Activated CD8-positive, alpha-beta memory T cell treated with anti-CD3 and anti-CD28 coated beads, Interleukin-2, amount 50 U/mL, for 4 hours (primary cell): ENCODE results near the gene SELENOP.
"Not testable (repeated sequence)": the region's sequence is repeated elsewhere in the genome, so short reads cannot be mapped to it uniquely, and the experiment has no call there.

ENCODE experiments used
- DNase-seq: peaks from one replicate; pipeline ENCODE4 v3.0.0-alpha.2; 2020

The SELENOP gene, protein sequence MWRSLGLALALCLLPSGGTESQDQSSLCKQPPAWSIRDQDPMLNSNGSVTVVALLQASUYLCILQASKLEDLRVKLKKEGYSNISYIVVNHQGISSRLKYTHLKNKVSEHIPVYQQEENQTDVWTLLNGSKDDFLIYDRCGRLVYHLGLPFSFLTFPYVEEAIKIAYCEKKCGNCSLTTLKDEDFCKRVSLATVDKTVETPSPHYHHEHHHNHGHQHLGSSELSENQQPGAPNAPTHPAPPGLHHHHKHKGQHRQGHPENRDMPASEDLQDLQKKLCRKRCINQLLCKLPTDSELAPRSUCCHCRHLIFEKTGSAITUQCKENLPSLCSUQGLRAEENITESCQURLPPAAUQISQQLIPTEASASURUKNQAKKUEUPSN

DNA sequence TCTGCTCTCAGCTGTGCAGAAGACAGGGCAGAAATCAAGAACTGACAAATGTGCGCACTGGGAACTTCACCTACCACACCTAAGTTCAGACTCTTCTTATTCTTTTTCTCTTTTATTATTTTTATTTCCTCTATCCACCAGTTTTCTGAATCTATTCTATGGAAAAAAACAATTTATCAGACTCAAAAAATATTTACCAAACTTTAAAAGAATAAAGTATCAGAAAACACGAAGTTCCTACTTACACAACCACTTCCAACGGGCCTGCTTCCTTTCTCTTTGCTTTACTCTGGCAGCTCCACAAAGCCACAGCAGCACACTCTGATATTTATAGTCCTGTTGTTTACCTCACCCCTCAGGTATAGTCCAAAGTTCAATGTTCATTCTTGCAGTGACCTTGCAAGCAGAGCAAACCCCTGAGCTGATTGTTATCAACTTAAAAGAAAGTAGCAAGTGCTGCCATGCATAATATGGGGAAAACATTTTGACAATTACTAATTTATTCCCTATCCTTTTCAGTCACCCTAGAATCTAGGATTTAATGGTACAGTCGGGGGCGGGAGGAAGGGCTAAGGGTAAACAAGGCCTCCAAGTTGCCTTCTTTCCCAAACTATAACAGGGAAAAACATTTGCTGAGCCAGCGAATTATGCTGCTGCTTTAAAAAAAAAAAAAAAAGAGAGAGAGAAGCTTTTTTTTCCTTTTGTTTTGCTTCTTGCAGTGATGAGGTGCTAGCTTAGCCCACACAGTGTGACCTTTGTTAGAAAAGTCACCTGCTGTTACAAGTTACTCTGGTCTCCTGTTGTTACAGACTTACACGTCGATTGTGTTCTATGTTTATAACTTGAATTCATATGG, at the start of gene SELENOP:
Gene SELENOP, minus strand, starts transcription at position 302 of the 856 bp plus-strand sequence. CDS start 3,539 bp downstream, outside the sequence.
- no peak for DNase-seq

GRCh38 chr5:42858687-42859086, 47.0 kb upstream of the SELENOP start:
- DNase-seq = no peak

GRCh38 chr5:42858031-42858643, 46.4 kb upstream of the SELENOP start:
- DNase-seq = no peak

- DNase-seq = no peak
Measured at GRCh38 chr5:42855811-42856210, 44.1 kb upstream of the SELENOP start.

GRCh38 chr5:42855386-42855785, 43.7 kb upstream of the SELENOP start:
- DNase-seq = no peak

- no peak for DNase-seq
Measured at GRCh38 chr5:42854795-42855194, 43.1 kb upstream of the SELENOP start.

DNA sequence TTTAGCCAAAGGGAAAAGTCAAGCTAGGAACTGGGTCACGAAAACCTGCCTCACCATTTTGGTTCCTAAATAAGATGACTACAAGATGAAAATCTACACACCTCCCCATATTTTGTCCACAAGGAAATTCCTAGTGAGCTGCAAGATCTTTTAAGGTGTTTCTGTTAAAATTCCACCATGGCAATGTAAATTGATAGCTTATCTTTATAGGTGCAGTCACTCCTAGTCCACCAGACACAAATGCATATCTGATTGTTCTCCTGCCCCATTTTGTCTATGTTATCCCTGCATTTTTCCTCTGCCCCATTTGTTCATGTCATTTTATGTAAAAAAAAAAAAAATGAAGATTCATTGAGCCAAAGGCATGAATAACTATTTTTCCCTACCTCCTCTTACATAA, 41.1 kb upstream of the SELENOP start:
- no peak for DNase-seq

DNA sequence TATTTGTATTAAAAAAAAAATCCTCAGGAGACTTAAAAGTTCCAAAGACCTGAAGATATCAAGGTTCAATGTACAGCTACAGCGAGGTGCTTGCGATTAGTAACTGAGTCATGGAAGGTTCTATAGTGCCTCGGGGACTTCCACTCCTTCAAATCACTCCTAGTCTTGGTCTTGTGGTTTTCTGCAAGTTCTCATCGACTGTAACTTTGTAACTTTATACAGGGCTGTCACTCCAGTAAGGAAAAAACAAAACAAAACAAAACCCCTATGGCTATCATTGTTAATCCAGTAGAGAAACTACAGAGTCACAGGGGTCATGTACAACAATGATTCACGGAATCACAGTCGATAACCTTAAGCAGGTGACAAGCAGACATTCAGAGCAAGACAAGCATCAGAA, 39.8 kb upstream of the SELENOP start:
- DNase-seq = no peak

GRCh38 chr5:42848545-42848944, 36.9 kb upstream of the SELENOP start:
- no peak for DNase-seq

GRCh38 chr5:42844408-42844807, 32.7 kb upstream of the SELENOP start:
- DNase-seq = not testable (repeated sequence)

DNA sequence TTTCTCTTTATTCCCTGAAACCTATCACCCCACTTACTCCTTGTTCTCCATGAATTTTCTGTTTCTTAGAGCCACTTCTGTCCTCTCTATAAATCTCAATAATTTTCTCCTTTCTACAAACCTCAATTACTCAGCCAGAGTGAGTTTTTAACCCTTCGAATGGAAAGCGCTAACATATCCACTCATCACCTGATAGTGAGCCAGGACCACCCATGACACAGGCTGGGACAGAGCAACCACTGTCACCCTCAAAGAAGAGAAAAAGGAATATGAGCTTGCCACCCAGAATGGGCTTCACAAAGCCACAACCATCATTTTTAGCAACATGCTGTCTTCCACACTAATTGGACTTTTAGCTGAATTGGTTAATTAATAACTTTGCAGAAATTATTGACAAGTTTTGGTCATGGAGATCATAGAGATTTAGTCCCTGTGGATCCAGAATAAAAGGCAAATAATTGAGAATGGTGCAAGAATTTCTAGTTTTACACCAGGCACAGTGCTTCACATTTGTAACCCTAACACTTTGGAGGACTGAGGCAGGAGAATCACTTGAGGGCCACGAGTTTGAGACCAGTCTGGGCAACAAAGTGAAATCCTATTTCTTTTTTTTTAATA, 32.1 kb upstream of the SELENOP start:
- no peak for DNase-seq

- DNase-seq = no peak
Measured at GRCh38 chr5:42842921-42843641, 31.4 kb upstream of the SELENOP start.

DNA sequence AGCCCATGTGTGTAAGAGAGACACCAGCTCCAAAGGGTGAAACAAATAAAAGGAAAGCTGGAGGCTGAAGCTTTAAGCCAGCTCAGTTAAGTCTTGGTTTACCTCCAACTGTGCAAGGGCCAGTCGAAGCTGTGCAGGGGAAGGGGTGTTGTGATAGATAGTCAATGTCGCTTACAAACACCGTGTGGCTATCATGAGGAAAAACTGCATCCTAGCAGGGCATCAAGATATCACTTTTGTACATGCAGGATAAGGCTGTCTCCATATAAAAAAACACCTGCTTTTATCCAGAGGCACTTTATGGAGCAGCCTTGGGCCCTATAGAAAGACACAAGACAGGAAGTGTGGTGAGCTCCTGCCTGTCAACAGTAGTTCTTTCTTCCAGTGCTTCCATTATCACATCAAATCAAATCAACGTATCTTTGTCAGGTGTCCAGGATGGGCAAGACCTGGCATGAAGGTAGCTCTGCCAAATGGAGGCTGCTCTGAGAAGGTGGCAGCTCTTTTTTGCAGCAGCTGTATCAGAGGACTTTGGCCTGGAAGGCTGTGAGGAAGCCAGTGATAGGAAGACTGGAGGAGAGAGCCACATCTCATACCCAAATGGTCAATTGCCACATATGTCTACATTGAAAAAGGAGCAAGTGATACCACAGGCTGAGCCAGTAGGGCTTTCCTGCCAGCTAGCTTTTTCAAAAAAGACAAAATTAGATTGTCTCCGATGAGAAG, 29.3 kb upstream of the SELENOP start:
- no peak for DNase-seq

DNA sequence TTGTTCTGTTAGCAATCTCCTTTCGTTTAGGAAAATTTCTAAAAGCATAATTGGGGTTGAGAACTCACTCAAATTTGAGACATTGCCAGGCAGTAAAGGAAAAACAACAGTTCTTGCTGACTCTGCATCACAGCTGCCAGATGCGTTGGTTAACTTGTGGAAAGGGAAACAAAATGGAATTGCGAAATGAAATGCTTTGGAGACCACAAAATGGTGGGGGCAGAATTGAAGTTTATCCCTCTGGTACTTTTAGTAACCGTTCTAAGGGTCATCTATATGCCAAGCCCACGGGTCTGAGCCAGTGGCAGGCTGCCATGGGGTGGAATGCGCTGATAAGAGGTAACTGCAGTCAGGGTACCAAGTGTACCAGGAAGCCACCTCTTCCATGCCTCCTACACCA, 28.6 kb upstream of the SELENOP start:
- DNase-seq = no peak

- DNase-seq = no peak
Measured at GRCh38 chr5:42839196-42839595, 27.5 kb upstream of the SELENOP start.

GRCh38 chr5:42837601-42838000, 25.9 kb upstream of the SELENOP start:
- DNase-seq = no peak

DNA sequence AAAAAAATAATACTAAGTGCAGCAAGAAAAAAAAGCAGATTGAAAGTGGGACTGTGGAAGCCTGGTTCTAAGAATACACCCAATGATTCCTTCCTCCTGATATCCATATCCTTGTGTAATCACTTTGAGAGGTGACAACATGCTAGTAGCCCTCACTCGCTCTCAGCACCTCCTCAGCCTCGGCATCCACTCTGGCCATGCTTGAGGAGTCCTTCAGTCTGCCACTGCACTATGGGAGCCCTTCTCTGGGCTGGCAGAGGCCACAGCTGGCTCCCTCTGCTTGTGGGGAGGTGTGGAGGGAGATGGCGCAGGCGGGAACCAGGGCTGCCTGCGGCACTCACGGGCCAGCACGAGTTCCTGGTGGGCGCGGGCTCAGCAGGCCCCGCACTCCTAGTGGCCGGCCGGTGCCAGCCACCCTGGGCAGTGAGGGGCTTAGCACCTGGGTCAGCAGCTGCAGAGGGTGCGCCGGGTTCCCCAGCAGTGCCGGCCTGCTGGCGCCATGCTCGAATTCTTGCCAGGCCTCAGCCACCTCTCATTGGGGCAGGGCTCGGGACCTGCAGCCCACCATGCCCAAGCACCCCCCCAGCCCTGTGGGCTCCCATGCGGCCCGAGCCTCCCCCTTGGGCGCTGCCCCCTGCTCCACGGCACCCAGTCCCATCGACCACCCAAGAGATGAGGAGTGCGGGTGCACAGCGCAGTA, 24.5 kb upstream of the SELENOP start:
- no peak for DNase-seq

GRCh38 chr5:42832060-42832459, 20.4 kb upstream of the SELENOP start:
- DNase-seq = no peak

GRCh38 chr5:42830924-42831323, 19.2 kb upstream of the SELENOP start:
- DNase-seq = no peak

- no peak for DNase-seq
Measured at GRCh38 chr5:42828671-42829070, 17.0 kb upstream of the SELENOP start.
